M059J (cell line): ENCODE measurements around the gene SLFN11. TPM values are rescaled to one million over a fixed set of nuclear protein-coding genes. Genes with fewer than 3 reads are reported as not detected.
A peak's percentile ranks its signal among the peaks of the same experiment; 100 is the strongest.
"Not testable (repeated sequence)": the region's sequence is repeated elsewhere in the genome, so short reads cannot be mapped to it uniquely, and the experiment has no call there.

ENCODE experiments used
- DNase-seq: peaks from one replicate; pipeline ENCODE4 v3.0.0-alpha.2; 2012; ENCODE audit warnings: low read depth
- total RNA-seq: library from RNA; depleted of rRNA; stranded (reverse); fragments of >200 nt; shearing (Covaris generic); gene quantifications from 2 replicates; pipeline ENCODE4 v1.2.3, GENCODE V29; 2014; rRNA removed

SLFN11 gene
- total RNA-seq: 49.2 and 82.0 TPM in 2 replicates

- peak; percentile 93 for DNase-seq
Observed at GRCh38 chr17:35373534-35373983, at the start of gene SLFN11. Gene SLFN11, minus strand, starts transcription at chr17:35373621. Its CDS starts 9,814 bp downstream, at chr17:35363807.

- not testable (repeated sequence) for DNase-seq
Observed at GRCh38 chr17:35421069-35421468, 47.6 kb upstream of the SLFN11 start.

- no peak for DNase-seq
Observed at GRCh38 chr17:35416659-35417058, 43.2 kb upstream of the SLFN11 start.

GRCh38 chr17:35414707-35415106, 41.3 kb upstream of the SLFN11 start:
- DNase-seq: not testable (repeated sequence)

- no peak for DNase-seq
Observed at GRCh38 chr17:35414247-35414646, 40.8 kb upstream of the SLFN11 start.

GRCh38 chr17:35407531-35407930, 34.1 kb upstream of the SLFN11 start:
- DNase-seq: no peak

GRCh38 chr17:35406568-35406967, 33.1 kb upstream of the SLFN11 start:
- DNase-seq: no peak

GRCh38 chr17:35404360-35404759, 30.9 kb upstream of the SLFN11 start:
- no peak for DNase-seq

- DNase-seq: not testable (repeated sequence)
Observed at GRCh38 chr17:35393783-35394182, 20.4 kb upstream of the SLFN11 start.

GRCh38 chr17:35390663-35391062, 17.2 kb upstream of the SLFN11 start:
- no peak for DNase-seq

GRCh38 chr17:35390156-35390555, 16.7 kb upstream of the SLFN11 start:
- no peak for DNase-seq

GRCh38 chr17:35387496-35387895, 14.1 kb upstream of the SLFN11 start:
- no peak for DNase-seq

GRCh38 chr17:35377706-35378105, 4.3 kb upstream of the SLFN11 start:
- DNase-seq: no peak

- no peak for DNase-seq
Observed at GRCh38 chr17:35377068-35377467, 3.6 kb upstream of the SLFN11 start.

- DNase-seq: peak; percentile 42
Observed at GRCh38 chr17:35376245-35376644, 2.8 kb upstream of the SLFN11 start.

GRCh38 chr17:35374766-35375344, 1.4 kb upstream of the SLFN11 start:
- DNase-seq: no peak

- DNase-seq: peak; percentile 66
Observed at GRCh38 chr17:35373984-35374765, 754 bp upstream of the SLFN11 start.

- peak; percentile 19 for DNase-seq
Observed at GRCh38 chr17:35372846-35373533, 431 bp downstream of the SLFN11 start.

- DNase-seq: no peak
Observed at GRCh38 chr17:35371934-35372333, 1.5 kb downstream of the SLFN11 start.

GRCh38 chr17:35368081-35368830, 5.2 kb downstream of the SLFN11 start:
- DNase-seq: no peak

GRCh38 chr17:35361027-35361426, 12.4 kb downstream of the SLFN11 start:
- no peak for DNase-seq

- DNase-seq: no peak
Observed at GRCh38 chr17:35359398-35359797, 14.0 kb downstream of the SLFN11 start.
